GM10266 (cell line): ENCODE measurements around the gene DNAJB13.
"Not testable (repeated sequence)": the region's sequence is repeated elsewhere in the genome, so short reads cannot be mapped to it uniquely, and the experiment has no call there.

Source experiments
- DNase-seq: peaks from one replicate; pipeline ENCODE4 v3.0.0; 2012; ENCODE audit errors: extremely low spot score
- TF ChIP-seq, protein P1 (sequence below): IDR thresholded peaks from 2 replicates; pipeline ENCODE4 v1.5.1; 2012; ENCODE audit warnings: mild to moderate bottlenecking, low read depth; ENCODE audit not compliant: control insufficient read depth, insufficient read depth; ENCODE audit errors: missing control alignments

DNAJB13 gene

DNA sequence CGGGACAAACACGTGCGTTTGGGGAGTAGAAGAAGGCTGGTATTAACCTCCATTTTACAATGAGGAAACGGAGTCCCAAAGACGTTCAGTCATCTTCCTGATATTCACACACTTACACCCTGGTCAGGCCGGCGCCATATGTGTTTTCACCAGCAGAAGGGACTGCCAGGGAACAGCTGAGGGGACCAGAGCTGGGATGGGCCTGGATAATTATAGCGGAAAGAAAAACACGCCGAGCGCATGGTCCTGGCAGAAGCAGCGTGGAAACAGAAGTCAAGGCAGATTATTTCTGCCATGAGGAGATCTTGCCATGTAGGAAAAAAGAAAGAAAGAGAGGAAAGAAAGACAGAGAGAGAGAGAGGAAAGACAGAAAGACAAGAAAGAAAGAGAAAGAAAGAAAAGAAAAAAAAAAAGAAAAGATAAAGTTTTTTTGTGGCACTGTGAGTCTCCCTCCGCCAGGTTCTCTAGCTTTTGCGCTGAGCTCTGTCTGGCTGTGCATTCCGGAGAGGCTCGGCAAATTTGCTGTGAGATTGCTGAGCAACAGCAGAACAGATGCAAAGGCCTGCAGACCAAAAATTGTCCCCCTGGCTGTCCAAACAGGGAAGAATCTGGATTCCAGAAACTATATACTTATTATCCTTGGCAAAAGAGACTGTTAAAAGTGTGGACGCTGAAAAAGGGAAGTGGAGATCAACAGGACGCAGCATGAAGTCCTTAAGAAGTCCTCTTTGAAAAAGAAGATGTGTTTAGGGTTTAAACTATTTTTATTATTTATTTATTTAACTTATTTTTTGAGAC, 33.1 kb downstream of the DNAJB13 start:
- no peak for DNase-seq
- TF ChIP-seq, protein P1, sequence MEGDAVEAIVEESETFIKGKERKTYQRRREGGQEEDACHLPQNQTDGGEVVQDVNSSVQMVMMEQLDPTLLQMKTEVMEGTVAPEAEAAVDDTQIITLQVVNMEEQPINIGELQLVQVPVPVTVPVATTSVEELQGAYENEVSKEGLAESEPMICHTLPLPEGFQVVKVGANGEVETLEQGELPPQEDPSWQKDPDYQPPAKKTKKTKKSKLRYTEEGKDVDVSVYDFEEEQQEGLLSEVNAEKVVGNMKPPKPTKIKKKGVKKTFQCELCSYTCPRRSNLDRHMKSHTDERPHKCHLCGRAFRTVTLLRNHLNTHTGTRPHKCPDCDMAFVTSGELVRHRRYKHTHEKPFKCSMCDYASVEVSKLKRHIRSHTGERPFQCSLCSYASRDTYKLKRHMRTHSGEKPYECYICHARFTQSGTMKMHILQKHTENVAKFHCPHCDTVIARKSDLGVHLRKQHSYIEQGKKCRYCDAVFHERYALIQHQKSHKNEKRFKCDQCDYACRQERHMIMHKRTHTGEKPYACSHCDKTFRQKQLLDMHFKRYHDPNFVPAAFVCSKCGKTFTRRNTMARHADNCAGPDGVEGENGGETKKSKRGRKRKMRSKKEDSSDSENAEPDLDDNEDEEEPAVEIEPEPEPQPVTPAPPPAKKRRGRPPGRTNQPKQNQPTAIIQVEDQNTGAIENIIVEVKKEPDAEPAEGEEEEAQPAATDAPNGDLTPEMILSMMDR: no peak

- not testable (repeated sequence) for DNase-seq
These were observed 34.8 kb downstream of the DNAJB13 start for GRCh38 chr11:73985661-73986060.

- no peak for DNase-seq
- TF ChIP-seq, protein P1: no peak
These were observed 37.4 kb downstream of the DNAJB13 start for GRCh38 chr11:73988227-73988626.

DNA sequence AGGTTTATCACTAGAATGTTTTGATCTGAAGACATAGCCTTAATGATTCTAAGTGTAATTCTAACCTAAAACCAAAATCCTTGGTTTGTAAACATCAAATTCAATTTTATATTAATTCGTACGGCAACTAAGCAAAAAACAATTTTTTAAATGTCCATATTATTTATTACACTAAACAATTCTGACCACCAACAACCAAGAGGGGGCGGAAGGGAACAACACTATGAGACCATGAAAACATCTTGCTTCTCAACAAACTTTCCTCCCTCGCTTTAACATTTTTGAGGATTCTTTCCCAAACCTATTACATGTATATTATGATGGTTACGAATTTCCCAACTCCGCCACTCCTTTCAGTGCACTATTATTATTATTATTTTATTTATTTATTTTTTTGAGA, 38.3 kb downstream of the DNAJB13 start:
- TF ChIP-seq, protein P1: peak; percentile 13
- no peak for DNase-seq

DNA sequence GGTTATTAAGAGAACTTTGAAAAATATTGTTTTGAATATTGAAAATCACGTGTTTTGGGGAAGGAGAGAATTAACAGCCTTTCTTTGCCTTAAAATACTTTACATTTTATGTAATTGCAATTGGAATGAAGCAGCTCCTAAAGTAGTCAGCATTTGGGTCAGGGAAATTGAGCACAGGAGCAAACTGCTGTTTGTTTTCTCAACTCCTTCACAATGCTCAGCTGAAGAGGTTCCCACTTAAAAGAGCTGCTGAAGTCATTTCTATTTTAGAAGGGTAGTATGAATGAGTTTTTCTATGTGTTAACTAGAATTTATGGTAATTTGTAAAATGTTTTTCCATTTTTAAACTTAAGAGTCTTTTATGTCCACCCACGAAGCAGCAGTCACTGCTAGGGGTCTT, 39.9 kb downstream of the DNAJB13 start:
- TF ChIP-seq, protein P1: no peak
- DNase-seq: no peak

- TF ChIP-seq, protein P1: no peak
- peak; percentile 47 for DNase-seq
These were observed 40.7 kb downstream of the DNAJB13 start for GRCh38 chr11:73991471-73992006.

DNA sequence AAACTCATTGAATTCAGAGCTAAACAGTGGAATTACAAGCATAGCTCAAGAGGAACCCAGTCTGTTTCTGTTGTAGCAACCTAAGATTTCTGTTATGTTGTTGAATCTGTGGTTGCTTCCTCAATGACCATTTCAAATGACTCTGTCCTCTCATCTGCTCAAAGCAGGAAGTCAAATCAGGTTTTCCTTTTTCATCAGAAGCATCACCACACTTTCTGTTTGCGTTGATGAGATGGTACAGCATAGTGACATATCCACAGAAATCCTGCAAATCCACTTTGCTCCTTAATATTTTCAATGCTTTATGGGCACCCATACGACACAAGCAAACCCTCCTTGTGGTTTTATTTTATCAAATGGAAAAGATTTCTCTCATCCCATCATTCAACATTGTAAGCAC, 44.4 kb downstream of the DNAJB13 start:
- TF ChIP-seq, protein P1: no peak
- DNase-seq: peak; percentile 42

DNA sequence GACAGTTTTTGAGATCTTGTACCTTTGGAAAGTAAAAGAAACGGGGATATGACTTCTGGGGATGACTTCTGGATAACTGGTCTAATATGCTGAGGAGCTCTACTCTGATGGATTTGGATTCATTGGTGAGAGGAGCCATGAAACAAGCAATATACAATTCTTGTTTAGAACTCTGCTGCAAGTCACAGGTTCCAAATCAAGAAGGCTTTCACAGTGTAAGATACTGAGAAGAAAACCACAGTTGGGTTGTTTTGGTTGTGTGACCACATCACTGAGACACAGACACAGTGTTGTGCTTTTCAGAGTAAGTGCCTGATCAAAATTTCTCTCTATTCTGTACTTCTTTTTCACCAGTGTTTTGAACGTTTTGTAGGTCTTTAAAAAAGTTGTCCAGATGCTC, 44.9 kb downstream of the DNAJB13 start:
- DNase-seq: no peak
- TF ChIP-seq, protein P1: no peak
